GM21423 (cell line): ENCODE data around the gene PSMD13.
"Not testable (repeated sequence)": the region's sequence is repeated elsewhere in the genome, so short reads cannot be mapped to it uniquely, and the experiment has no call there.

Source experiments
- ATAC-seq: cut with Tn5 transposase; IDR thresholded peaks from one replicate; pipeline ENCODE4 v1.9.1; 2021; ENCODE audit warnings: mild to moderate bottlenecking, moderate library complexity; ENCODE audit not compliant: unreplicated experiment

The PSMD13 gene

GRCh38 chr11:216081-216974, 20.4 kb upstream of the PSMD13 start:
- ATAC-seq, result no peak

- ATAC-seq, result no peak
Observed at GRCh38 chr11:217704-218103, 19.1 kb upstream of the PSMD13 start.

- no peak for ATAC-seq
Observed at GRCh38 chr11:218815-219593, 17.8 kb upstream of the PSMD13 start.

- ATAC-seq, result not testable (repeated sequence)
Observed at GRCh38 chr11:220641-221215, 16.0 kb upstream of the PSMD13 start.

- ATAC-seq, result no peak
Observed at GRCh38 chr11:221539-221938, 15.2 kb upstream of the PSMD13 start.

- ATAC-seq, result no peak
Observed at GRCh38 chr11:221998-222789, 14.6 kb upstream of the PSMD13 start.

- ATAC-seq, result no peak
Observed at GRCh38 chr11:223026-223789, 13.6 kb upstream of the PSMD13 start.

- no peak for ATAC-seq
Observed at GRCh38 chr11:223884-224283, 12.9 kb upstream of the PSMD13 start.

- no peak for ATAC-seq
Observed at GRCh38 chr11:224424-224823, 12.4 kb upstream of the PSMD13 start.

GRCh38 chr11:225734-226453, 10.9 kb upstream of the PSMD13 start:
- ATAC-seq, result peak; percentile 75

GRCh38 chr11:227824-228379, 8.9 kb upstream of the PSMD13 start:
- no peak for ATAC-seq

- ATAC-seq, result no peak
Observed at GRCh38 chr11:230431-230830, 6.3 kb upstream of the PSMD13 start.

GRCh38 chr11:232783-233565, 3.8 kb upstream of the PSMD13 start:
- no peak for ATAC-seq

GRCh38 chr11:235180-235579, 1.6 kb upstream of the PSMD13 start:
- no peak for ATAC-seq

GRCh38 chr11:235609-235996, 1.2 kb upstream of the PSMD13 start:
- ATAC-seq, result peak; percentile 8

- ATAC-seq, result peak; percentile 72
Observed at GRCh38 chr11:235997-236773, 591 bp upstream of the PSMD13 start, which contains the start of gene SIRT3. Gene SIRT3, minus strand, starts transcription at chr11:236342. Its CDS starts 14 bp downstream, at chr11:236328.

- not testable (repeated sequence) for ATAC-seq
Observed at GRCh38 chr11:238346-238745, 1.6 kb downstream of the PSMD13 start.
